ENCODE results near the gene PCDH1. TPM values are rescaled to one million over a fixed set of nuclear protein-coding genes. Genes with fewer than 3 reads are reported as not detected.
"Not testable (repeated sequence)": the region's sequence is repeated elsewhere in the genome, so short reads cannot be mapped to it uniquely, and the experiment has no call there.

The PCDH1 gene
- total RNA-seq, 1 experiment from 2014 or later: 0.45 TPM

- ChIA-PET POLR2A (ENCODE audit: low non-redundant PET) (no interaction called here), CTCF (interaction anchor here (0.8 kb wide), 1 partner anchor 20 kb away, joined by 3 read pairs; no protein-coding TSS in a partner anchor)
- no TSS peak for BruUV-seq (replicated peaks)
- no peaks in the 10 kb centered on the region for H3K9me3 ChIP-seq (ENCODE audit: low read depth, low read length, poor library complexity, severe bottlenecking)
- H3K36me3 ChIP-seq (ENCODE audit: insufficient read depth, low read length, poor library complexity, severe bottlenecking): no peaks in the 10 kb centered on the region
- DNase-seq (ENCODE audit: low spot score): no peak
- no peaks in the 10 kb centered on the region for H3K27me3 ChIP-seq (replicated peaks; ENCODE audit: insufficient read depth, low read depth, low read length, poor library complexity)
- H3K27ac ChIP-seq (ENCODE audit: low read depth, low read length, poor library complexity, severe bottlenecking): no peak overlapping the region
- intact Hi-C loops (cut with micrococcal nuclease; ENCODE audit: unreplicated experiment): no loop called here
- no peak for TF ChIP-seq CTCF (conservative IDR thresholded peaks at IDR 0.05; ENCODE audit: low read depth, low read length)
- no peak for TF ChIP-seq EZH2 (IDR thresholded peaks at IDR 0.05; ENCODE audit: borderline replicate concordance, low read depth, low read length, poor library complexity, severe bottlenecking)
- no peaks in the 10 kb centered on the region for H3K4me1 ChIP-seq (ENCODE audit: insufficient read depth, low read length, poor library complexity, severe bottlenecking)
- H3K4me3 ChIP-seq (ENCODE audit: low read depth, low read length, poor library complexity, severe bottlenecking): no peak overlapping the region
These were observed 24.0 kb upstream of the PCDH1 start for GRCh38 chr5:141902015-141902814.

DNA sequence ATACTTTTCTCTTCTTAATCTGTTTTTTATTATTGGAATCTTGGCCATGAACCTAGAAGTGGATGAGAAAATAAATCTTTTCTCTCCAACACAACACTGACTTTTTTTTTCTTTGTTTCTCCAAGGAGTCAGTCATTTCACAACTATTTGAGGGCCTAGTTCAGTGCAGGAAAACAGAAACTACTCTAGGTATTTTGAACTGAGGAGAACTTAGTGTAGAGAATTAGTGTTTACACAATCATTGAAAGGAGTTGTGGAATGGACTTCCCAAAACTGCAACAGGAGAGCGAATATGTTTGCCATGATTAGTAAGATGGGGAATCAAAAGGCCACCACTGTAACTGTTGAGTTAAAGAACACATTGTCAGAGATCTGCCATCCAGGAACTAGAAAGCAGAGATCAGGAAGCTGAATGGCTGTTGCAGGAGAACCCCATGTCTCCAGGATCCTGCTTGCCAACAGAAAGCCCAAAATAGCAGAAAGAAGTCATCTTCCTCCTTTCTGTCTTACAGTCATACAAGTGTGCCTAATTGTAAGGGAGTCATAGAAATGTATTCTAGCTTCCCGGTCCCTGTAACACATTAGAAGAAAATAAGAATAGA is 20.3 kb upstream of the PCDH1 start:
- Histone ChIP-seq H3K27ac (ENCODE audit: low read depth, low read length, poor library complexity, severe bottlenecking) (no peak overlapping the region), H3K36me3 (ENCODE audit: insufficient read depth, low read length, poor library complexity, severe bottlenecking) (no peaks in the 10 kb centered on the region), H3K9me3 (ENCODE audit: low read depth, low read length, poor library complexity, severe bottlenecking) (no peaks in the 10 kb centered on the region), H3K4me1 (ENCODE audit: insufficient read depth, low read length, poor library complexity, severe bottlenecking) (no peaks in the 10 kb centered on the region), H3K4me3 (ENCODE audit: low read depth, low read length, poor library complexity, severe bottlenecking) (no peak overlapping the region), H3K27me3 (replicated peaks; ENCODE audit: insufficient read depth, low read depth, low read length, poor library complexity) (no peaks in the 10 kb centered on the region)
- ChIA-PET POLR2A (ENCODE audit: low non-redundant PET) (no interaction called here), CTCF (no interaction called here)
- BruUV-seq (replicated peaks): no TSS peak
- intact Hi-C loops (cut with micrococcal nuclease; ENCODE audit: unreplicated experiment): no loop called here
- no peak for DNase-seq (ENCODE audit: low spot score)
- TF ChIP-seq CTCF (conservative IDR thresholded peaks at IDR 0.05; ENCODE audit: low read depth, low read length): no peak
- TF ChIP-seq EZH2 (IDR thresholded peaks at IDR 0.05; ENCODE audit: borderline replicate concordance, low read depth, low read length, poor library complexity, severe bottlenecking): no peak

DNA sequence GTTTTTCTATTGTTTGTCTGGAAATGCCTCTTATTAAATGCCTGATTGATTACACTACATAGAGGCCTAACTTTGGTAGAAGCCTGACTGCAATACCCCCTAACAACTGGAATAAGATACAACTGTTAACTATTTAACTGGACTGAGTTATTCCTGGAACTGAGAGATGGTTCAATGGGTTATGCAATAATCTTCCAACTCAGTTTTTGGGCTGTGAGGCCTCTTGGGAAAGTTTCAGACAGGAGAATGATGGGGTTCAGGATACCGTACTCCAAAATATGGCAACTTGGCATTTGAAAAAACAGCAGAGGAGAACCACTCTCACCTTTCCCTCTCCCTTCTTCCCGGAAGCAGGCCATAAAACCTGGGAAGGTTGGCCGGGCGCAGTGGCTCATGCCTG is 19.2 kb upstream of the PCDH1 start:
- intact Hi-C loops (cut with micrococcal nuclease; ENCODE audit: unreplicated experiment): no loop called here
- no peaks in the 10 kb centered on the region for H3K27me3 ChIP-seq (replicated peaks; ENCODE audit: insufficient read depth, low read depth, low read length, poor library complexity)
- no peak overlapping the region for H3K4me3 ChIP-seq (ENCODE audit: low read depth, low read length, poor library complexity, severe bottlenecking)
- H3K36me3 ChIP-seq (ENCODE audit: insufficient read depth, low read length, poor library complexity, severe bottlenecking): no peaks in the 10 kb centered on the region
- BruUV-seq (replicated peaks): no TSS peak
- no peaks in the 10 kb centered on the region for H3K9me3 ChIP-seq (ENCODE audit: low read depth, low read length, poor library complexity, severe bottlenecking)
- H3K4me1 ChIP-seq (ENCODE audit: insufficient read depth, low read length, poor library complexity, severe bottlenecking): no peaks in the 10 kb centered on the region
- CTCF ChIA-PET: no interaction called here
- POLR2A ChIA-PET (ENCODE audit: low non-redundant PET): no interaction called here
- no peak overlapping the region for H3K27ac ChIP-seq (ENCODE audit: low read depth, low read length, poor library complexity, severe bottlenecking)
- TF ChIP-seq EZH2 (IDR thresholded peaks at IDR 0.05; ENCODE audit: borderline replicate concordance, low read depth, low read length, poor library complexity, severe bottlenecking) (no peak), CTCF (conservative IDR thresholded peaks at IDR 0.05; ENCODE audit: low read depth, low read length) (no peak)
- DNase-seq (ENCODE audit: low spot score): no peak

GRCh38 chr5:141890429-141890828 is 12.2 kb upstream of the PCDH1 start:
- H3K9me3 ChIP-seq (ENCODE audit: low read depth, low read length, poor library complexity, severe bottlenecking); intact Hi-C loops (cut with micrococcal nuclease; ENCODE audit: unreplicated experiment); H3K27me3 ChIP-seq (replicated peaks; ENCODE audit: insufficient read depth, low read depth, low read length, poor library complexity); H3K4me3 ChIP-seq (ENCODE audit: low read depth, low read length, poor library complexity, severe bottlenecking); DNase-seq (ENCODE audit: low spot score); BruUV-seq (replicated peaks); H3K36me3 ChIP-seq (ENCODE audit: insufficient read depth, low read length, poor library complexity, severe bottlenecking); H3K27ac ChIP-seq (ENCODE audit: low read depth, low read length, poor library complexity, severe bottlenecking); H3K4me1 ChIP-seq (ENCODE audit: insufficient read depth, low read length, poor library complexity, severe bottlenecking): not testable (repeated sequence)
- POLR2A ChIA-PET (ENCODE audit: low non-redundant PET): interaction anchor here (0.5 to 0.6 kb wide), 2 partner anchors 39 to 319 kb away, joined by 3 to 4 read pairs; no protein-coding TSS in a partner anchor
- CTCF ChIA-PET: interaction anchor here (0.7 to 1.6 kb wide), 3 partner anchors 198 to 1423 kb away, joined by 3 to 4 read pairs (median 3); no protein-coding TSS in a partner anchor

Measured in A673 (cell line).